ENCODE data around the gene RNU6-1. TPM values are rescaled to one million over a fixed set of nuclear protein-coding genes. Genes with fewer than 3 reads are reported as not detected.

RNU6-1 gene
- total and polyA plus RNA-seq, 2 donors (not counting 3 experiments of a cell fraction or from before 2014, with no cell fraction given), result not detected

DNA sequence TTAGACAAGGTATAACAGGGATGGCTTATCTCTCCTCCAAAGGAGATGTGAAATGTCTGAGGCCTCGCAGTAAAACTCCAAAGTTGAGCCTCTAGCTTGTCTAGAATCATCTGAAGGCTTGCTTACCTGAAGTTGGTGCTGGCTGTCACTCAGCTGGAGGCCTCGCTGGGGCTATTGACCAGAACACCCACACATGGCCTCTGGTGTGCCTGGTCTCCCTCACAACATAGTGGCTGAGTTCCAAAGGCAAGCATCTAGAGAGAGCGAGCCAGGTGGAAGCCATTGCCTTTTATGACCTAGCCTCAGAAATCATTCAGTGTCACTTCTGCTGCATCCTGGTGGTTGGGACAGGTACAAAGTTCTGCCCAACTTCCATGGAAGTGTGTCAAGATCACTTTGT, 17.4 kb upstream of the RNU6-1 start:
- Histone ChIP-seq H3K79me2 (ENCODE audit: control insufficient read depth, insufficient read depth, low read length) (no peaks in the 10 kb centered on the region), H3K4me1 (ENCODE audit: control insufficient read depth, extremely low read depth, insufficient read depth, low read length) (no peaks in the 10 kb centered on the region), H3K27me3 (ENCODE audit: control insufficient read depth in 2 of 2, insufficient read depth in 2 of 2, low read length in 2 of 2) (peaks cover 0 to 4% of the 10 kb centered on the region in 2 experiments), H3K27ac (ENCODE audit: insufficient read depth, low read depth, low read length) (no peak overlapping the region), H4K20me1 (replicated peaks; ENCODE audit: control insufficient read depth, extremely low read depth, insufficient read depth, low read length) (no peaks in the 10 kb centered on the region), H3K9me1 (replicated peaks; ENCODE audit: control insufficient read depth, extremely low read depth, insufficient read depth, low read length) (no peaks in the 10 kb centered on the region), H3K9ac (replicated peaks; ENCODE audit: extremely low read depth, insufficient read depth, low read length) (no peak overlapping the region), H3K4me2 (ENCODE audit: insufficient read depth, low read length) (no peak overlapping the region), H3K9me3 (replicated peaks; ENCODE audit: control insufficient read depth, insufficient read depth, low read length) (no peaks in the 10 kb centered on the region), H3K36me3 (ENCODE audit: control insufficient read depth in 2 of 2, extremely low read depth in 1 of 2, insufficient read depth in 2 of 2, low read length in 2 of 2) (no peaks in the 10 kb centered on the region), H2AFZ (ENCODE audit: low read depth, low read length) (no peak overlapping the region), H3K4me3 (replicated peaks in 1 of 3; ENCODE audit: insufficient read depth in 1 of 3, low read depth in 1 of 3, low read length in 3 of 3) (no peak overlapping the region)
- POLR2A ChIA-PET, result no interaction called here
- BruUV-seq (replicated peaks), result no TSS peak
- DNase-seq (ENCODE audit: low read depth, low spot score), result no peak
- no peak for TF ChIP-seq GATA2 (IDR thresholded peaks at IDR 0.05; ENCODE audit: insufficient read depth, insufficient read length, low read depth, low read length)
- no peak for TF ChIP-seq POLR2A (IDR thresholded peaks at IDR 0.05; ENCODE audit: low read depth, low read length)
- no peak for TF ChIP-seq MYC (IDR thresholded peaks at IDR 0.05; ENCODE audit: low read depth, low read length)
- no peak for TF ChIP-seq POLR2AphosphoS5 (IDR thresholded peaks at IDR 0.05; ENCODE audit: insufficient read depth, low read depth, low read length)
- no peak for TF ChIP-seq JUN (IDR thresholded peaks at IDR 0.05; ENCODE audit: borderline replicate concordance, insufficient read depth, insufficient read length, low read depth)
- TF ChIP-seq EZH2 (IDR thresholded peaks at IDR 0.05; ENCODE audit: borderline replicate concordance, low read depth, low read length, severe bottlenecking), result no peak
- TF ChIP-seq, protein P1, sequence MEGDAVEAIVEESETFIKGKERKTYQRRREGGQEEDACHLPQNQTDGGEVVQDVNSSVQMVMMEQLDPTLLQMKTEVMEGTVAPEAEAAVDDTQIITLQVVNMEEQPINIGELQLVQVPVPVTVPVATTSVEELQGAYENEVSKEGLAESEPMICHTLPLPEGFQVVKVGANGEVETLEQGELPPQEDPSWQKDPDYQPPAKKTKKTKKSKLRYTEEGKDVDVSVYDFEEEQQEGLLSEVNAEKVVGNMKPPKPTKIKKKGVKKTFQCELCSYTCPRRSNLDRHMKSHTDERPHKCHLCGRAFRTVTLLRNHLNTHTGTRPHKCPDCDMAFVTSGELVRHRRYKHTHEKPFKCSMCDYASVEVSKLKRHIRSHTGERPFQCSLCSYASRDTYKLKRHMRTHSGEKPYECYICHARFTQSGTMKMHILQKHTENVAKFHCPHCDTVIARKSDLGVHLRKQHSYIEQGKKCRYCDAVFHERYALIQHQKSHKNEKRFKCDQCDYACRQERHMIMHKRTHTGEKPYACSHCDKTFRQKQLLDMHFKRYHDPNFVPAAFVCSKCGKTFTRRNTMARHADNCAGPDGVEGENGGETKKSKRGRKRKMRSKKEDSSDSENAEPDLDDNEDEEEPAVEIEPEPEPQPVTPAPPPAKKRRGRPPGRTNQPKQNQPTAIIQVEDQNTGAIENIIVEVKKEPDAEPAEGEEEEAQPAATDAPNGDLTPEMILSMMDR (IDR thresholded peaks at IDR 0.05; ENCODE audit: extremely low read depth in 1 of 2, insufficient read depth in 1 of 2, low read depth in 1 of 2, low read length in 2 of 2), result no peak
- TF ChIP-seq FOS (IDR thresholded peaks at IDR 0.05; ENCODE audit: borderline replicate concordance, insufficient read depth, low read length), result no peak
- TF ChIP-seq, protein P2, sequence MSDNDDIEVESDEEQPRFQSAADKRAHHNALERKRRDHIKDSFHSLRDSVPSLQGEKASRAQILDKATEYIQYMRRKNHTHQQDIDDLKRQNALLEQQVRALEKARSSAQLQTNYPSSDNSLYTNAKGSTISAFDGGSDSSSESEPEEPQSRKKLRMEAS (IDR thresholded peaks at IDR 0.05; ENCODE audit: insufficient read depth, insufficient read length), result no peak
- no peak for FAIRE-seq
- CTCF ChIA-PET, result interaction anchor here (1.2 to 1.4 kb wide), 2 partner anchors 13 to 17 kb away, joined by 3 to 4 read pairs; no protein-coding TSS in a partner anchor
- dilution Hi-C loops (cut with MboI; ENCODE audit: extremely low pct_ligation_motif_present, low sequenced_read_pairs), result no loop called here
- intact Hi-C loops (cut with micrococcal nuclease), result no loop called here

Measured in endothelial cell of umbilical vein (primary cell).